GM12878 (cell line): ENCODE data around the gene THSD4. TPM values are rescaled to one million over a fixed set of nuclear protein-coding genes. Genes with fewer than 3 reads are reported as not detected.

ENCODE experiments used
- ATAC-seq: fragments of 200-7000 bp; cut with Tn5 transposase; 3 replicates; pipeline ENCODE4 v1.9.1; 2020; ENCODE audit warnings: mild to moderate bottlenecking, moderate library complexity
- BruUV-seq: library from RNA; stranded (reverse); fragments of 400-500 nt; replicated peaks from 2 replicates; lab custom pipeline; 2021; lab: Mats Ljungman, UMichigan
- CTCF ChIA-PET: fragments of 300-600 bp; sonication (Branson Sonifier 250); formaldehyde crosslinking; extraction: SDS; loops from one replicate; lab custom pipeline; 2021; ENCODE audit warnings: inconsistent platforms; lab: Yijun Ruan, JAX
- POLR2A ChIA-PET: fragments of 350-600 bp; formaldehyde crosslinking; extraction: SDS; loops from one replicate; lab custom pipeline; 2021; ENCODE audit warnings: inconsistent platforms; lab: Charles Lee
- RAD21 ChIA-PET: fragments of 300-600 bp; sonication (Branson Sonifier 250); formaldehyde crosslinking; loops from one replicate; lab custom pipeline; 2023; ENCODE audit warnings: antibody characterized with exemption; ENCODE audit not compliant: unreplicated experiment; lab: Charles Lee
- SMC1A ChIA-PET: fragments of 300-600 bp; sonication (Branson Sonifier 250); formaldehyde crosslinking; loops from one replicate; lab custom pipeline; 2023; ENCODE audit not compliant: unreplicated experiment, uncharacterized antibody; lab: Charles Lee
- DNase-seq: peaks from one replicate; pipeline ENCODE4 v3.0.0-alpha.2; 2011; ENCODE audit warnings: low read depth, low spot score
- FAIRE-seq: peaks from 3 replicates; lab custom pipeline; 2011; peaks lifted over from hg19 to GRCh38; lab: Jason Lieb, UNC
- H2AFZ ChIP-seq: 2 replicates; pipeline ENCODE4 v1.6.0; 2011; ENCODE audit warnings: low read depth, low read length, control low read depth; ENCODE audit not compliant: control insufficient read depth
- H3K27ac ChIP-seq: 2 replicates; pipeline ENCODE4 v1.5.1; 2011; ENCODE audit warnings: control low read depth; ENCODE audit not compliant: control insufficient read depth, insufficient read depth
- H3K27me3 ChIP-seq, 2 experiments: replicated peaks in 1 of 2; 2 replicates each; pipeline versions ENCODE4 v1.6.0 to v1.6.1; 2011; ENCODE audit warnings: low read length in 1 of 2; ENCODE audit not compliant: control insufficient read depth in 2 of 2, insufficient read depth in 2 of 2
- H3K36me3 ChIP-seq, 2 experiments: 2 replicates each; pipeline ENCODE4 v1.5.1; 2011; ENCODE audit warnings: low read length in 1 of 2; ENCODE audit not compliant: control insufficient read depth in 2 of 2, insufficient read depth in 2 of 2
- H3K4me1 ChIP-seq: 2 replicates; pipeline ENCODE4 v1.6.1; 2011; ENCODE audit warnings: mild to moderate bottlenecking, low read length, moderate library complexity, mixed read lengths; ENCODE audit not compliant: control insufficient read depth, insufficient read depth
- H3K4me2 ChIP-seq: 2 replicates; pipeline ENCODE4 v1.6.0; 2011; ENCODE audit warnings: control low read depth; ENCODE audit not compliant: control insufficient read depth, insufficient read depth
- H3K4me3 ChIP-seq: fragments of 200-600 bp; sonication (generic); 2 replicates; pipeline ENCODE4 v1.5.1; 2016
- H3K79me2 ChIP-seq: 2 replicates; pipeline ENCODE4 v1.6.0; 2011; ENCODE audit warnings: low read length; ENCODE audit not compliant: control insufficient read depth, insufficient read depth
- H3K9ac ChIP-seq: 2 replicates; pipeline ENCODE4 v1.8.0; 2011; ENCODE audit warnings: low read length, control low read depth, mixed read lengths; ENCODE audit not compliant: control insufficient read depth, insufficient read depth
- H3K9me3 ChIP-seq: replicated peaks from 3 replicates; pipeline ENCODE4 v1.5.1; 2011; ENCODE audit warnings: mild to moderate bottlenecking, low read length; ENCODE audit not compliant: control insufficient read depth, insufficient read depth
- H4K20me1 ChIP-seq: 2 replicates; pipeline ENCODE4 v1.6.0; 2011; ENCODE audit not compliant: control insufficient read depth, insufficient read depth
- CEBPB ChIP-seq, 2 experiments: fragments of 150-350 bp in 1 of 2; IDR thresholded peaks; 2 replicates each; pipeline ENCODE4 v1.6.1; 2012 to 2014; ENCODE audit warnings: low read depth in 2 of 2, low read length in 2 of 2, borderline replicate concordance in 1 of 2, inconsistent platforms in 1 of 2
- HDGF ChIP-seq: fragments of 450-650 bp; IDR thresholded peaks from 2 replicates; pipeline ENCODE4 v1.6.1; 2016; ENCODE audit warnings: antibody characterized with exemption
- IKZF2 ChIP-seq, 2 experiments: fragments of 450-650 bp; IDR thresholded peaks; 2 replicates each; pipeline ENCODE4 v1.6.1; 2017; ENCODE audit warnings: mild to moderate bottlenecking in 2 of 2, moderate library complexity in 2 of 2
- IRF5 ChIP-seq: fragments of 450-650 bp; IDR thresholded peaks from 2 replicates; pipeline ENCODE4 v1.6.1; 2017; ENCODE audit warnings: borderline replicate concordance
- JUND ChIP-seq: IDR thresholded peaks from 2 replicates; pipeline ENCODE4 v1.6.1; 2012; ENCODE audit warnings: low read depth, mild to moderate bottlenecking, low read length, improper control_type of control experiment, moderate library complexity
- KAT2A ChIP-seq: conservative IDR thresholded peaks from 2 replicates; pipeline ENCODE4 v1.6.1; 2011; ENCODE audit warnings: low read depth, low read length; ENCODE audit not compliant: control insufficient read depth
- MEF2B ChIP-seq: fragments of 450-650 bp; IDR thresholded peaks from 2 replicates; pipeline ENCODE4 v1.6.1; 2018; ENCODE audit warnings: mild to moderate bottlenecking, moderate library complexity; ENCODE audit not compliant: partially characterized antibody, poor library complexity, severe bottlenecking
- MLLT1 ChIP-seq: fragments of 450-650 bp; IDR thresholded peaks from 2 replicates; pipeline ENCODE4 v1.6.1; 2016; ENCODE audit warnings: mild to moderate bottlenecking
- NRF1 ChIP-seq: conservative IDR thresholded peaks from 2 replicates; pipeline ENCODE4 v1.6.1; 2011; ENCODE audit warnings: mild to moderate bottlenecking, low read depth, low read length, improper control_type of control experiment
- POLR2AphosphoS2 ChIP-seq: IDR thresholded peaks from 2 replicates; pipeline ENCODE4 v1.6.1; 2011; ENCODE audit warnings: low read depth, mild to moderate bottlenecking, low read length, improper control_type of control experiment, moderate library complexity
- POU2F2 ChIP-seq: IDR thresholded peaks from 3 replicates; pipeline ENCODE4 v1.6.1; 2011; ENCODE audit warnings: low read depth, mild to moderate bottlenecking, low read length, borderline replicate concordance
- RELA ChIP-seq: fragments of 450-650 bp; IDR thresholded peaks from 2 replicates; pipeline ENCODE4 v1.8.0; 2014; ENCODE audit warnings: borderline replicate concordance; ENCODE audit not compliant: partially characterized antibody
- WGBS: methylation state at CpG from one replicate; pipeline ENCODE4 v1.1.6; 2016; ENCODE audit warnings: low lambda C conversion rate; ENCODE audit not compliant: insufficient replicate concordance, insufficient coverage; ENCODE audit errors: missing lambda C conversion rate; 5-methylcytosine and 5-hydroxymethylcytosine counted together
- in situ Hi-C: fragments of 300-500 bp; cut with MboI; formaldehyde crosslinking; loops from 9 replicates; pipeline ENCODE4 v1.14.3; 2018; ENCODE audit warnings: mixed read lengths
- intact Hi-C: fragments of 100-400 bp; cut with micrococcal nuclease; formaldehyde crosslinking; loops from one replicate; pipeline ENCODE4 v1.14.2; 2022; ENCODE audit not compliant: unreplicated experiment
- polyA plus RNA-seq, 11 experiments: library from polyadenylated mRNA; depleted of rRNA in 4 of 11; unstranded in 6 of 11; stranded (reverse) in 5 of 11; fragments of >200 nt; fragmentation: Nextera tagmentation in 4 of 11; fragmentation: Illumina TruSeq in 1 of 11; extraction: Ambion mirVana in 4 of 11; extraction: Trizol in 1 of 11; gene quantifications; 1 replicate in 1 of 11; 2 replicates in 10 of 11; pipeline versions ENCODE4 v1.2.1 to v1.2.3, GENCODE V29; 2011 to 2016; ENCODE audit warnings: inconsistent platforms in 2 of 11, missing spikeins in 2 of 11, low read depth in 1 of 11
- total RNA-seq, 4 experiments: library from RNA; depleted of rRNA in 3 of 4; stranded (reverse); fragments of >200 nt in 3 of 4; fragmentation: Illumina TruSeq in 1 of 4; extraction: Trizol in 1 of 4; gene quantifications; 2 replicates each; pipeline versions ENCODE4 v1.2.1 to v1.2.3, GENCODE V29; 2013 to 2021

Gene THSD4
- total and polyA plus RNA-seq, 10 of the 15 experiments (the other 5 are each of a cell fraction or from before 2014, with no cell fraction given), result 0.04 to 0.13 (median 0.05) TPM; not detected in 7

GRCh38 chr15:71687902-71688508, 572.7 kb downstream of the THSD4 start:
- CTCF ChIA-PET, result no interaction called here
- no TSS peak for BruUV-seq

More at GRCh38 chr15:71687902-71688508, 572.7 kb downstream of the THSD4 start:
- no peak for ATAC-seq
- SMC1A ChIA-PET, result no interaction called here
- no peak overlapping the region for H2AFZ ChIP-seq
- 5% methylated on average over 2 of the region's 2 CpGs for WGBS
- RAD21 ChIA-PET, result no interaction called here
- H3K27ac ChIP-seq, result no peak overlapping the region
- in situ Hi-C loops (no loop called here), intact Hi-C loops (no loop called here)
- H3K36me3 ChIP-seq, result no peaks in the 10 kb centered on the region
- peaks cover 2% of the 10 kb centered on the region; the same call in 1 of the 3 replicates for H3K9me3 ChIP-seq
- POLR2A ChIA-PET, result no interaction called here
- no peaks in the 10 kb centered on the region for H4K20me1 ChIP-seq
- H3K27me3 ChIP-seq, result no peaks in the 10 kb centered on the region
- TF ChIP-seq POU2F2, result no peak
- no peak for TF ChIP-seq MEF2B
- TF ChIP-seq KAT2A, result no peak
- TF ChIP-seq MLLT1, result no peak
- TF ChIP-seq CEBPB (IDR thresholded peaks at IDR 0.05; ENCODE audit: borderline replicate concordance in 1 of 2, low read depth in 2 of 2, low read length in 2 of 2), result no peak
- TF ChIP-seq IKZF2 (IDR thresholded peaks at IDR 0.05), result no peak
- TF ChIP-seq POLR2AphosphoS2, result no peak
- no peak for TF ChIP-seq RELA
- TF ChIP-seq IRF5, result no peak
- TF ChIP-seq HDGF, result no peak
- TF ChIP-seq NRF1, result no peak
- no peak for TF ChIP-seq JUND
- FAIRE-seq, result no peak
- H3K4me3 ChIP-seq, result no peak overlapping the region
- H3K9ac ChIP-seq, result no peak overlapping the region
- no peaks in the 10 kb centered on the region for H3K4me1 ChIP-seq
- H3K79me2 ChIP-seq, result no peaks in the 10 kb centered on the region
- no peak overlapping the region for H3K4me2 ChIP-seq
- DNase-seq, result no peak
